BJ (cell line): ENCODE data around the gene PRICKLE1. TPM values are rescaled to one million over a fixed set of nuclear protein-coding genes. Genes with fewer than 3 reads are reported as not detected.

Source experiments
- CTCF ChIA-PET: fragments of 350-600 bp; formaldehyde crosslinking; extraction: SDS; loops from one replicate; lab custom pipeline; 2021; ENCODE audit warnings: antibody characterized with exemption, inconsistent platforms; lab: Yijun Ruan, JAX
- POLR2A ChIA-PET: fragments of 300-600 bp; sonication (Branson Sonifier 250); formaldehyde crosslinking; extraction: SDS; loops from one replicate; lab custom pipeline; 2021; ENCODE audit warnings: antibody characterized with exemption; lab: Charles Lee
- DNase-seq: peaks from one replicate; pipeline ENCODE4 v3.0.0-alpha.2; 2011; ENCODE audit warnings: low read depth
- H3K27me3 ChIP-seq: 2 replicates; pipeline ENCODE4 v1.6.0; 2011; ENCODE audit warnings: low read length; ENCODE audit not compliant: control insufficient read depth, insufficient read depth
- H3K36me3 ChIP-seq: 2 replicates; pipeline ENCODE4 v1.5.1; 2011; ENCODE audit warnings: low read length; ENCODE audit not compliant: control insufficient read depth, insufficient read depth
- H3K4me3 ChIP-seq: 2 replicates; pipeline ENCODE4 v1.5.1; 2011; ENCODE audit warnings: low read depth, mild to moderate bottlenecking, control low read depth, low read length
- CTCF ChIP-seq: IDR thresholded peaks from 2 replicates; pipeline ENCODE4 v1.5.1; 2011; ENCODE audit warnings: low read depth, mild to moderate bottlenecking, control low read depth, inconsistent platforms, low read length, moderate library complexity; ENCODE audit not compliant: insufficient read depth
- polyA plus RNA-seq: library from polyadenylated mRNA; depleted of rRNA; stranded (reverse); fragments of >200 nt; gene quantifications from 2 replicates; pipeline ENCODE4 v1.2.3, GENCODE V29; 2011

PRICKLE1 gene
- polyA plus RNA-seq, 1 experiment = 19.9 TPM

DNA sequence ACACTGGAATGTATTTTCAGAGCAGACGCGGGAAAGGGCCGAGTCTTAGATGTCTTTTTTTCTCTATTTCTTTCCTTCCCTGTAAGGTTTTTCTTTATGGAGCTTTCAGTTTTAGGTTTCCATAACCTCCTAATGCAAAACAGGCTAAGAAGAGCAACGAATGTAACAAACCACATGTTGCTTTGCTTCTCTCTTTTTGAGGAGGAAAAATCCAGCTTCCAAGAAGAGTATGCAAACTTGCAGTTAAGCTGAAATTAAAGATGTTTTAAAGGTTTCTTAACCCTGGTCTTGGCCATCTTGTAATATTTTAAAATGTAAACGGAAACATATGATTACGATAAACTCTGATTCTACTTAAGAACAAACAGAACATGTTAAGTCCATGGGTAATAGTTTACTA, 86.9 kb downstream of the PRICKLE1 start:
- Histone ChIP-seq H3K36me3 (no peaks in the 10 kb centered on the region), H3K27me3 (no peaks in the 10 kb centered on the region), H3K4me3 (no peak overlapping the region)
- no peak for TF ChIP-seq CTCF
- no peak for DNase-seq
- CTCF ChIA-PET = interaction anchor here (1.3 kb wide), 1 partner anchor 20 kb away, joined by 4 read pairs; no protein-coding TSS in a partner anchor
- POLR2A ChIA-PET = no interaction called here

GRCh38 chr12:42498549-42499247, 90.8 kb downstream of the PRICKLE1 start:
- no peaks in the 10 kb centered on the region for H3K27me3 ChIP-seq
- H3K4me3 ChIP-seq = no peak overlapping the region
- ChIA-PET CTCF (interaction anchor here (0.7 kb wide), 1 partner anchor 45 kb away, joined by 3 read pairs; no protein-coding TSS in a partner anchor), POLR2A (no interaction called here)
- no peaks in the 10 kb centered on the region for H3K36me3 ChIP-seq
- DNase-seq = no peak
- no peak for TF ChIP-seq CTCF

- ChIA-PET POLR2A (no interaction called here), CTCF (interaction anchor here (1.0 kb wide), 1 partner anchor 27 kb away, joined by 3 read pairs; no protein-coding TSS in a partner anchor)
- no peak for TF ChIP-seq CTCF
- no peaks in the 10 kb centered on the region for H3K36me3 ChIP-seq
- no peaks in the 10 kb centered on the region for H3K27me3 ChIP-seq
- no peak for DNase-seq
- no peak overlapping the region for H3K4me3 ChIP-seq
Observed at GRCh38 chr12:42496886-42497285, 92.7 kb downstream of the PRICKLE1 start.

DNA sequence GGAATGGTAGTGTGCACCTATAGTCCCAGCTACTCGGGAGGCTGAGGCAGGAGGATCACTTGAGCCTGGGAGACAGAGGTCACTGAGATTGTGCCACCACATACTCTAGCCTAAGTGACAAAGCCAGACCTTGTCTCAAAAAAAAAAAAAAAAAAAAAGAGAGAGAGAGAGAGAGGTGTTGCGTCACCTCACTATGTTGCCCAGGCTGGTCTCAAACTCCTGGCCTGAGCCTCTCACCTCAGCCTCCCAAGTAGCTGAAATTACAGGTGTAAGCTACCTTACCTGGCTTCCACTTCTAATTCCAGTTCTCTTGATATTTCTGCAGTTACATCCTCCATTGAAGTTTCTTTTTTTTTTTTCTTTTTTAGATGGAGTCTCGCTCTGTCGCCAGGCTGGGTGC, 94.3 kb downstream of the PRICKLE1 start:
- H3K36me3 ChIP-seq = no peaks in the 10 kb centered on the region
- H3K4me3 ChIP-seq = no peak overlapping the region
- no peak for TF ChIP-seq CTCF
- ChIA-PET CTCF (interaction anchor here (0.6 to 0.8 kb wide), 3 partner anchors 12 to 287 kb away, joined by 3 to 5 read pairs (median 4); no protein-coding TSS in a partner anchor), POLR2A (no interaction called here)
- no peak for DNase-seq
- H3K27me3 ChIP-seq = no peaks in the 10 kb centered on the region

- Histone ChIP-seq H3K36me3 (no peaks in the 10 kb centered on the region), H3K4me3 (no peak overlapping the region), H3K27me3 (no peaks in the 10 kb centered on the region)
- DNase-seq = no peak
- ChIA-PET POLR2A (no interaction called here), CTCF (interaction anchor here (0.7 to 2.4 kb wide), 2 partner anchors 10 to 898 kb away, joined by 3 to 13 read pairs; no protein-coding TSS in a partner anchor)
- TF ChIP-seq CTCF = no peak
Observed at GRCh38 chr12:42492267-42492666, 97.3 kb downstream of the PRICKLE1 start.
